Immature natural killer cell (primary cell): ENCODE data around the gene RNF5. TPM values are rescaled to one million over a fixed set of nuclear protein-coding genes. Genes with fewer than 3 reads are reported as not detected.
A peak's percentile ranks its signal among the peaks of the same experiment; 100 is the strongest.

Experiments used
- DNase-seq, 3 donors: peaks; one replicate each; pipeline ENCODE4 v3.0.0; 2022; ENCODE audit warnings: mixed read lengths in 1 of 3
- H3K27ac Mint-ChIP-seq, 6 donors: one replicate each; pipeline ENCODE4 v1.8.0; 2020; ENCODE audit warnings: mixed read lengths in 6 of 6, mild to moderate bottlenecking in 5 of 6, inconsistent platforms in 4 of 6, moderate library complexity in 3 of 6
- H3K27me3 Mint-ChIP-seq, 3 donors: one replicate each; pipeline ENCODE4 v1.8.0; 2020 to 2021; ENCODE audit warnings: low read depth in 3 of 3, mild to moderate bottlenecking in 3 of 3, mixed read lengths in 3 of 3, moderate library complexity in 3 of 3, inconsistent platforms in 1 of 3
- H3K36me3 Mint-ChIP-seq, 3 donors: one replicate each; pipeline ENCODE4 v1.8.0; 2020; ENCODE audit warnings: mixed read lengths in 3 of 3, inconsistent platforms in 2 of 3, mild to moderate bottlenecking in 2 of 3
- H3K4me1 Mint-ChIP-seq, 2 donors: one replicate each; pipeline ENCODE4 v1.8.0; 2020; ENCODE audit warnings: inconsistent platforms in 2 of 2, mild to moderate bottlenecking in 2 of 2, mixed read lengths in 2 of 2, moderate library complexity in 1 of 2
- H3K4me3 Mint-ChIP-seq, 5 donors: one replicate each; pipeline ENCODE4 v1.8.0; 2020; ENCODE audit warnings: mild to moderate bottlenecking in 5 of 5, mixed read lengths in 5 of 5, inconsistent platforms in 3 of 5, moderate library complexity in 3 of 5
- H3K9me3 Mint-ChIP-seq, 6 donors: one replicate each; pipeline ENCODE4 v1.8.0; 2020; ENCODE audit warnings: mild to moderate bottlenecking in 6 of 6, mixed read lengths in 6 of 6, inconsistent platforms in 4 of 6, moderate library complexity in 3 of 6
- polyA plus RNA-seq, 3 donors: library from polyadenylated mRNA; unstranded; fragments of 300-500 nt; fragmentation: Illumina TruSeq; gene quantifications; one replicate each; pipeline ENCODE4 v1.2.3, GENCODE V29; 2021

Gene RNF5
- polyA plus RNA-seq, 3 donors from 2014 or later, result 126 to 190 (median 165) TPM

- no peaks in the 10 kb centered on the region for H3K9me3 Mint-ChIP-seq
- H3K4me3 Mint-ChIP-seq, result peak overlapping the region; percentile 74 to 94 (median 86)
- peaks cover 10 to 12% (median 10%) of the 10 kb centered on the region in 3 donors for H3K27me3 Mint-ChIP-seq
- H3K27ac Mint-ChIP-seq, result peak overlapping the region in 5 of 6 donors; percentile 30 to 89 (median 73)
- no peak for DNase-seq
- peaks cover 5 to 13% (median 10%) of the 10 kb centered on the region in 3 donors for H3K36me3 Mint-ChIP-seq
- peaks cover 51 to 58% of the 10 kb centered on the region in 2 donors for H3K4me1 Mint-ChIP-seq
Measured at GRCh38 chr6:32174416-32174815, 3.8 kb upstream of the RNF5 start.

GRCh38 chr6:32175322-32175710, 2.9 kb upstream of the RNF5 start:
- peak overlapping the region; percentile 70 to 100 (median 92) for H3K27ac Mint-ChIP-seq
- H3K4me1 Mint-ChIP-seq, result peaks cover 58 to 66% of the 10 kb centered on the region in 2 donors
- H3K36me3 Mint-ChIP-seq, result peaks cover 2 to 7% (median 2%) of the 10 kb centered on the region in 3 donors
- peaks cover 8 to 11% (median 10%) of the 10 kb centered on the region in 3 donors for H3K27me3 Mint-ChIP-seq
- DNase-seq, result no peak
- no peaks in the 10 kb centered on the region for H3K9me3 Mint-ChIP-seq
- H3K4me3 Mint-ChIP-seq, result peak overlapping the region; percentile 85 to 99 (median 91)

- Mint-ChIP-seq H3K9me3 (no peaks in the 10 kb centered on the region), H3K36me3 (peaks cover 4 to 12% (median 6%) of the 10 kb centered on the region in 3 donors), H3K27ac (peak within 1 kb of the TSS; percentile 94 to 100 (median 98)), H3K27me3 (peaks cover 8 to 11% (median 10%) of the 10 kb centered on the region in 3 donors), H3K4me1 (peaks cover 64 to 72% of the 10 kb centered on the region in 2 donors), H3K4me3 (peak within 1 kb of the TSS; percentile 85 to 99 (median 91))
- peak; percentile 96 for DNase-seq
Measured at GRCh38 chr6:32175711-32176475, 2.3 kb upstream of the RNF5 start, which contains the start of gene AGPAT1. Gene AGPAT1, minus strand, starts transcription at chr6:32176084. Its CDS starts 4,588 bp downstream, at chr6:32171496.

DNA sequence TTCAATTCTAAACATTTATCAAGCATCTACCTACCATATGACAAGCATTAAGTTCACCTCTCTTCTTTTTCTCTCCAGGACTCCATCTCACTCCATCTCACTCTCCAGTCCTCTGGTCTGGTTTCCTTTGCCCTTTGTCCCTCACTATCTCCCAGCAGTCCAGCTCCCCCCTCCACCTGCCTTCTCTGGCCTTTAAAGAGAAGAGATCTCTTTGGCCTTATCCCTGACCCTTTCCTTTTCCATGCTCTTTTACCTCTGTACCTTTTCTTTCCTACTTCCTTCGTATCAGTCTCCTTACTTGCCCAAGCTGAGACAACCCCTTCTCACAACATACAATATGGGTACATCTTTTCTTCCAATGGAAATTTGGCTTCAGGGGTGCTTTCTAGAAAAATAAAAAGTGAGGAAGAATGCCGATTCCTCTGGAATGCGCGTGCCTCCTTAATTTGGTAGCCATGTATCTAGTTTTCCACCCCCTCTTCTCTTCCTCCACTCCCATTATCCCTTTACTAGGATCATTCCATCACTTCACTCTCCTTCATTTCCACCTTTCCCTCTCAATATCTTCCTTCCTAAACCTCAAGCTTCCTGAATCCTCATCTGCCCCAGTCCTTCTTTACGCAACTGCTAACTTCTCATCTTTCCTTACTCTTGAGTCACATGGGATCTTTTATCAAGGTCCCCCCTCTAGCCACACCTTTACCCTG, 1.6 kb upstream of the RNF5 start:
- Mint-ChIP-seq H3K9me3 (no peaks in the 10 kb centered on the region), H3K4me3 (peak overlapping the region; percentile 85 to 99 (median 91)), H3K4me1 (peaks cover 66 to 72% of the 10 kb centered on the region in 2 donors), H3K36me3 (peaks cover 4 to 10% (median 6%) of the 10 kb centered on the region in 3 donors), H3K27me3 (peaks cover 8 to 11% (median 9%) of the 10 kb centered on the region in 3 donors), H3K27ac (peak overlapping the region; percentile 94 to 100 (median 98))
- no peak for DNase-seq

DNA sequence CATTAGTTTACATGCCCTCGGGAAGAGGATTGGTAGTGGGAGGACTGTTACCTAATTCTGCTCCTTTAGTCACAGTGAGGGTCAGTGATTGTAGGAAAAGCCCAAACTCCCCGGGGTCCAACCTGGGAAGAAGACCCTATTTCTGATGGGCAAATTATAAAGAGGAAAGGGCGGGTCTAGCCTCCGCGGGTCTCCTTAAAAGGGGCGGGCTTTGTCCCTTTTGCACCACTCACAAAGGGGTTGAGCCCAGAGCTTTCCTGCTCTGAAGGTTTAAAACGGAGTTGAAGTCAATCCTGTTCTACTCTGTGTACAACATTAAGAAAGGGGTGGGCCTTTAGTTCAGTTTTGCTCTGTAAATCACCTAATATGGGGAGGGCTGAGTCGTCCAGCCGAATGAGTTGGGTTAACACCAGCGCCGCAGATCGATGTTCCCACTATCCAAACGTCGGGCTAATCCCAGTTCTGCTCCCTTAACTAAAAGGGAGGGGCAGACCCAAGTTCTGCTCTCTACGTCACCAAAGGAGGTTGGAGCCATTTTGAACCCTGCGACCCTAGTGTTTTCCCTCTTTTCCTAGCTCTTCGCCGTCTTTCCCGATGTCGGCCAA, 920 bp upstream of the RNF5 start:
- Mint-ChIP-seq H3K9me3 (no peaks in the 10 kb centered on the region), H3K4me3 (peak overlapping the region; percentile 85 to 99 (median 91)), H3K27me3 (peaks cover 8 to 11% (median 9%) of the 10 kb centered on the region in 3 donors), H3K27ac (peak overlapping the region; percentile 94 to 100 (median 98)), H3K4me1 (peaks cover 66 to 72% of the 10 kb centered on the region in 2 donors), H3K36me3 (peaks cover 4 to 10% (median 6%) of the 10 kb centered on the region in 3 donors)
- no peak for DNase-seq

GRCh38 chr6:32178547-32179440, 589 bp downstream of the RNF5 start:
- Mint-ChIP-seq H3K27ac (peak overlapping the region; percentile 94 to 100 (median 98)), H3K4me3 (peak overlapping the region; percentile 85 to 99 (median 91)), H3K36me3 (peaks cover 4 to 10% (median 6%) of the 10 kb centered on the region in 3 donors), H3K4me1 (peaks cover 63 to 65% of the 10 kb centered on the region in 2 donors), H3K9me3 (no peaks in the 10 kb centered on the region), H3K27me3 (peaks cover 8 to 11% (median 9%) of the 10 kb centered on the region in 3 donors)
- DNase-seq, result no peak

DNA sequence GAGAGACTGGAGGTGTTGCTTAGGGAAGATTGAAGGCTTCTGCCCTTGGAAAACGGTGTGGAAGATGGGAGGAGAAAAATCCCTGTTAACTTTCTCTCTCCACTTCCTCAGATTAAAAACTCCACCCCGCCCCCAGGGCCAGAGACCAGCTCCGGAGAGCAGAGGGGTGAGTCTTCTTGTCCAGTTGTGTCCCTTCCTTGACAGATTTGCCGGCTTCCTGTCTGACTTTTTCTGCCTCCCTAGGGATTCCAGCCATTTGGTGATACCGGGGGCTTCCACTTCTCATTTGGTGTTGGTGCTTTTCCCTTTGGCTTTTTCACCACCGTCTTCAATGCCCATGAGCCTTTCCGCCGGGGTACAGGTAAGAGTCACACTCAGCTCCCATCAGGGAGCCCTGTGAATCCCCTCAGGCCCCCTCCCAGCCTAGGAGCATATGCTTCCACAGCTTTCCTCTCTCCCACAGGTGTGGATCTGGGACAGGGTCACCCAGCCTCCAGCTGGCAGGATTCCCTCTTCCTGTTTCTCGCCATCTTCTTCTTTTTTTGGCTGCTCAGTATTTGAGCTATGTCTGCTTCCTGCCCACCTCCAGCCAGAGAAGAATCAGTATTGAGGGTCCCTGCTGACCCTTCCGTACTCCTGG, 1.7 kb downstream of the RNF5 start:
- peaks cover 8 to 11% (median 9%) of the 10 kb centered on the region in 3 donors for H3K27me3 Mint-ChIP-seq
- no peak for DNase-seq
- H3K36me3 Mint-ChIP-seq, result peaks cover 4 to 10% (median 6%) of the 10 kb centered on the region in 3 donors
- H3K4me3 Mint-ChIP-seq, result peak overlapping the region in 4 of 5 donors; percentile 44 to 91 (median 65)
- H3K4me1 Mint-ChIP-seq, result peaks cover 52 to 55% of the 10 kb centered on the region in 2 donors
- no peaks in the 10 kb centered on the region for H3K9me3 Mint-ChIP-seq
- H3K27ac Mint-ChIP-seq, result peak overlapping the region in 5 of 6 donors; percentile 69 to 100 (median 99)

- Mint-ChIP-seq H3K4me1 (peaks cover 45 to 48% of the 10 kb centered on the region in 2 donors), H3K4me3 (no peak overlapping the region), H3K27me3 (peaks cover 8 to 11% (median 9%) of the 10 kb centered on the region in 3 donors), H3K9me3 (no peaks in the 10 kb centered on the region), H3K27ac (peak overlapping the region in 5 of 6 donors; percentile 28 to 100 (median 51)), H3K36me3 (peaks cover 4 to 14% (median 11%) of the 10 kb centered on the region in 3 donors)
- no peak for DNase-seq
Measured at GRCh38 chr6:32181148-32181702, 3.0 kb downstream of the RNF5 start.

DNA sequence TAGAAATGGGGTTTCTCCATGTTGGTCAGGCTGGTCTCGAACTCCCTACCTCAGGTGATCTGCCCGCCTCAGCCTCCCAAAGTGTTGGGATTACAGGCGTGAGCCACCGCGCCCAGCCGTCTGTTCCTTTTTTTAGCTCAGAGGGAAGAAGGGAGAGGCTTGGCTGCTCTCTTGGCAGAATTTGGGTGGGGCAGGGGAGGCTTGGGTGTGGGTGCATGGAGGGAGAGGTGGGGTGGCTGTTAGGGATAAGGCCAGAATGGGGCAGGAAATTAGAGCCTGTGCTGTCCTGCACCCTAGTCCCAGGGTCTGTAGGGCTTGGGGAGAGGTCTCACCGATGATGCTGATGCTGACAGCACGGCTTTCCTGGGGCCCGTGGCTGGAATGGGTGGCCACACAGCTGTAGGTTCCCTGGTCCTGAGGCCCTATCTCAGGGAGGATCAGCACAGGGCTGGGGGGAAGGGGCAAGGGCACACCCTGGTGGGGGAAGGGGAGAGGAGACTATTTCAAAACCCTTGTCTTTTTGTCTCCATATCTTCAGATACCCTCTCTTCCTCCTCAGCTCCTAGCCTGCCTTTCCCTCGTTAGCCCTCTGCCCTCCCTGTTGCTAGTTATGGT, 3.8 kb downstream of the RNF5 start:
- DNase-seq, result no peak
- H3K27me3 Mint-ChIP-seq, result peaks cover 7 to 15% (median 8%) of the 10 kb centered on the region in 3 donors
- no peak overlapping the region for H3K4me3 Mint-ChIP-seq
- no peaks in the 10 kb centered on the region for H3K9me3 Mint-ChIP-seq
- H3K4me1 Mint-ChIP-seq, result peaks cover 44 to 48% of the 10 kb centered on the region in 2 donors
- peaks cover 9 to 22% (median 17%) of the 10 kb centered on the region in 3 donors for H3K36me3 Mint-ChIP-seq
- peak overlapping the region in 1 of 6 donors; percentile 75 for H3K27ac Mint-ChIP-seq

DNA sequence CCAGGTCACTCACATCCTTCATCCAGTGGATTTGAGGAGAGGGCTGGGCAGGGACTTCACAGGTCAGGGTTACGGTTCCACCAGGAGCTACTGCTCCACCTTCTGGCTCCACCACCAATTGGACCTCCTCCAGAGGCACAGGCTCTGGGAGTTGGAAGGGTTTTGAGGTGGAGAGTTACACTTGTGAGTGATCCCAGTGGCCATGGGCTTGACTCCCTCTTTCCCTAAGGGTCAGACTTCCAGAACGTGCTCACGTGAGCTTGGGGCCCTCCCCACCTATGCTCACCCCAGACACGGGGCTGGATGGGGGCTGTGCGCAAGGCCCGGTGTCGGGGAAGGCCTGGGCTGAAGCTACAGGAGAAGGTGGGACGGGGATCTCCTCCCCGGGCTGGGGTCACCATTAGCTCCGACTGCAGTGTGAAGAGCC, 4.4 kb downstream of the RNF5 start:
- Mint-ChIP-seq H3K9me3 (no peaks in the 10 kb centered on the region), H3K4me3 (no peak overlapping the region), H3K4me1 (peaks cover 44 to 48% of the 10 kb centered on the region in 2 donors), H3K27me3 (peaks cover 5 to 13% (median 8%) of the 10 kb centered on the region in 3 donors), H3K36me3 (peaks cover 9 to 28% (median 17%) of the 10 kb centered on the region in 3 donors), H3K27ac (peak overlapping the region in 1 of 6 donors; percentile 24)
- DNase-seq, result no peak

DNA sequence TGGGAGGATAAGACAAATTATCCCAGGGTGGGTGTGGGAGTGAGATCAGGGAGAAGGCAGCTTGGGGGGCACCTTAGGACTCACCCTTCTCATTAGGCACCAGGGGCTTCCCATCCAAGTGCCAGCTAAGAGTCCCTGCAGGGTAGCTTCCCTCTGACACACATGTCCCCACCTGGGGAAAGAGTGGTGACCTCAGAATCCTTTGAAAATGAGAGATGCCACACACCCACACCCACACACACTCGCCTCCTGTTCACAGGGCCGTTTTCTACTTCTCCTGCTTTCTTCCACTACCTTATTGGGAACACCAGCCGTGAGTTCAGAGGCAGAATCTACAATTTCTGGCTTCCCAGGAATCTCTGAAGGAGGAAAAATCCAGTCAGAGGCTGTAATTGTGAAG, 4.8 kb downstream of the RNF5 start:
- no peak overlapping the region for H3K4me3 Mint-ChIP-seq
- peaks cover 9 to 30% (median 17%) of the 10 kb centered on the region in 3 donors for H3K36me3 Mint-ChIP-seq
- H3K4me1 Mint-ChIP-seq, result peaks cover 44 to 45% of the 10 kb centered on the region in 2 donors
- H3K27ac Mint-ChIP-seq, result peak overlapping the region in 2 of 6 donors; percentile 24 to 35
- peaks cover 2 to 8% (median 3%) of the 10 kb centered on the region in 3 donors for H3K27me3 Mint-ChIP-seq
- no peaks in the 10 kb centered on the region for H3K9me3 Mint-ChIP-seq
- no peak for DNase-seq
